Stomach (tissue), 9 donors: Measurements from ENCODE around the gene PRDM16. TPM values are rescaled to one million over a fixed set of nuclear protein-coding genes. Genes with fewer than 3 reads are reported as not detected.

Experiments used
- DNase-seq, 2 donors: peaks; one replicate each; pipeline versions ENCODE4 v3.0.0 to v3.0.0-alpha.2; 2013 to 2019
- H3K27ac ChIP-seq, 5 donors: fragments of 200-600 bp in 4 of 5; sonication (generic) in 4 of 5; one replicate each; pipeline ENCODE4 v1.5.1; 2013 to 2019; ENCODE audit warnings: mild to moderate bottlenecking in 1 of 5, moderate library complexity in 1 of 5
- H3K27me3 ChIP-seq, 3 donors: fragments of 200-600 bp; sonication (generic); one replicate each; pipeline ENCODE4 v1.5.1; 2017 to 2019; ENCODE audit warnings: mixed run types in 1 of 3
- H3K36me3 ChIP-seq, 4 donors: fragments of 200-600 bp; sonication (generic); 1 replicate in 3 of 4; 2 replicates in 1 of 4; pipeline ENCODE4 v1.5.1; 2016 to 2019
- H3K4me1 ChIP-seq, 4 donors: fragments of 200-600 bp; sonication (generic); one replicate each; pipeline ENCODE4 v1.5.1; 2016 to 2019
- H3K4me3 ChIP-seq, 4 donors: fragments of 200-600 bp; sonication (generic) in 3 of 4; one replicate each; pipeline ENCODE4 v1.5.1; 2016 to 2019; ENCODE audit warnings: mild to moderate bottlenecking in 1 of 4
- H3K9me3 ChIP-seq, 4 donors: fragments of 200-600 bp; sonication (generic); one replicate each; pipeline ENCODE4 v1.5.1; 2016 to 2019
- EP300 ChIP-seq: sonication (generic); formaldehyde crosslinking; IDR thresholded peaks from one replicate; pipeline ENCODE4 v1.6.1; 2017; ENCODE audit warnings: antibody characterized with exemption
- POLR2A ChIP-seq, 4 donors: fragments of 450-650 bp; IDR thresholded peaks; one replicate each; pipeline ENCODE4 v1.6.1; 2016; ENCODE audit warnings: antibody characterized with exemption in 4 of 4, control low read depth in 2 of 4, mild to moderate bottlenecking in 1 of 4, moderate library complexity in 1 of 4
- POLR2AphosphoS5 ChIP-seq, 3 donors: sonication (generic); formaldehyde crosslinking; IDR thresholded peaks; one replicate each; pipeline ENCODE4 v1.6.1; 2016; ENCODE audit warnings: antibody characterized with exemption in 3 of 3
- WGBS, 5 donors: extraction: QIAGEN DNeasy Blood & Tissue Kit in 3 of 5; methylation state at CpG; one replicate each; pipeline versions ENCODE4 v1.1.5 to v1.1.7; 2013 to 2018; 5-methylcytosine and 5-hydroxymethylcytosine counted together
- intact Hi-C: fragments of 100-400 bp; cut with DNase I; formaldehyde crosslinking; loops from one replicate; pipeline ENCODE4 v1.15.1; 2023; ENCODE audit warnings: low total_unique reads
- polyA plus RNA-seq, 3 donors: library from polyadenylated mRNA; stranded (reverse); fragments of 200-250 nt; gene quantifications; one replicate each; pipeline ENCODE4 v1.2.3, GENCODE V29; 2013
- total RNA-seq, 5 donors: library from RNA; depleted of rRNA; stranded (reverse); fragments of >200 nt; gene quantifications; one replicate each; pipeline versions ENCODE4 v1.1.0 to v1.2.3, GENCODE V29; 2014 to 2016
- TF ChIP-seq, protein P1 (sequence below), 7 experiments: fragments of 450-650 bp in 4 of 7; fragments of 200-600 bp in 3 of 7; sonication (generic) in 3 of 7; IDR thresholded peaks; one replicate each; pipeline ENCODE4 v1.5.1; 2016 to 2019; ENCODE audit warnings: antibody characterized with exemption in 7 of 7, control low read depth in 2 of 7, mild to moderate bottlenecking in 1 of 7
- donor health status: healthy with polysubstance abuse.
- donor health status: Bipolar disorder and iron deficiency.
- donor health status: healthy.

PRDM16 gene
- total and polyA plus RNA-seq, 8 donors, result 0.29 to 222 (median 15.8) TPM

DNA sequence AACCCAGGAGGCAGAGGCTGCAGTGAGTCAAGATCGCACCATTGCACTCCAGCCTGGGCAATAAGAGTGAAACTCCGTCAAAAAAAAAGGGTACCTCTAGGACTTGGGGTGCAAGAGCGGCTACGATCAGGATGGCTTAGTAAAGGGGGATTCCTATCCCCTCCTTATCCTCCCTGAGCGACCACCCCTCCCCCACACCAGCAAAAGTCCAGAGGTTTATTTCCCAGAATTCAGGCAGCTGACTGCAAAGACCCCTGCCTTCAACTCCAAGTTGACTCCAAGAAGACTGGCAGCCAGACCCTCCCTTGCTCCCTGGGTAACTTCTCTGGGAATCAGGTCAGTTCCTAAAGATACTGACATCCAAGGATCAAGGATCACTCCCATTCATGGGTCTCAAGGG lies 12.4 kb upstream of the PRDM16 start:
- Histone ChIP-seq H3K27me3 (peaks cover 3 to 65% (median 4%) of the 10 kb centered on the region in 3 donors), H3K27ac (no peak overlapping the region), H3K4me3 (no peak overlapping the region), H3K36me3 (peaks cover 0 to 4% (median 2%) of the 10 kb centered on the region in 4 donors), H3K9me3 (peaks cover 0 to 10% (median 5%) of the 10 kb centered on the region in 4 donors), H3K4me1 (no peaks in the 10 kb centered on the region)
- 89 to 93% (median 91%) methylated on average over 5 of the region's 5 CpGs for WGBS, 5 donors
- intact Hi-C loops, result no loop called here
- DNase-seq, result no peak
- TF ChIP-seq POLR2AphosphoS5 (IDR thresholded peaks at IDR 0.05), result no peak
- no peak for TF ChIP-seq EP300
- no peak for TF ChIP-seq POLR2A (IDR thresholded peaks at IDR 0.05)
- TF ChIP-seq, protein P1, sequence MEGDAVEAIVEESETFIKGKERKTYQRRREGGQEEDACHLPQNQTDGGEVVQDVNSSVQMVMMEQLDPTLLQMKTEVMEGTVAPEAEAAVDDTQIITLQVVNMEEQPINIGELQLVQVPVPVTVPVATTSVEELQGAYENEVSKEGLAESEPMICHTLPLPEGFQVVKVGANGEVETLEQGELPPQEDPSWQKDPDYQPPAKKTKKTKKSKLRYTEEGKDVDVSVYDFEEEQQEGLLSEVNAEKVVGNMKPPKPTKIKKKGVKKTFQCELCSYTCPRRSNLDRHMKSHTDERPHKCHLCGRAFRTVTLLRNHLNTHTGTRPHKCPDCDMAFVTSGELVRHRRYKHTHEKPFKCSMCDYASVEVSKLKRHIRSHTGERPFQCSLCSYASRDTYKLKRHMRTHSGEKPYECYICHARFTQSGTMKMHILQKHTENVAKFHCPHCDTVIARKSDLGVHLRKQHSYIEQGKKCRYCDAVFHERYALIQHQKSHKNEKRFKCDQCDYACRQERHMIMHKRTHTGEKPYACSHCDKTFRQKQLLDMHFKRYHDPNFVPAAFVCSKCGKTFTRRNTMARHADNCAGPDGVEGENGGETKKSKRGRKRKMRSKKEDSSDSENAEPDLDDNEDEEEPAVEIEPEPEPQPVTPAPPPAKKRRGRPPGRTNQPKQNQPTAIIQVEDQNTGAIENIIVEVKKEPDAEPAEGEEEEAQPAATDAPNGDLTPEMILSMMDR (IDR thresholded peaks at IDR 0.05), result no peak

- Histone ChIP-seq H3K36me3 (peaks cover 0 to 4% (median 2%) of the 10 kb centered on the region in 4 donors), H3K27me3 (peaks cover 10 to 65% (median 19%) of the 10 kb centered on the region in 3 donors), H3K4me1 (peaks cover 3 to 17% (median 10%) of the 10 kb centered on the region in 4 donors), H3K4me3 (no peak overlapping the region), H3K9me3 (peaks cover 0 to 10% (median 0%) of the 10 kb centered on the region in 4 donors), H3K27ac (no peak overlapping the region)
- WGBS, 5 donors, result 72 to 80% (median 75%) methylated on average over 10 of the region's 10 CpGs
- intact Hi-C loops, result no loop called here
- TF ChIP-seq POLR2A (IDR thresholded peaks at IDR 0.05) (no peak), POLR2AphosphoS5 (IDR thresholded peaks at IDR 0.05) (no peak), EP300 (no peak)
- TF ChIP-seq, protein P1 (IDR thresholded peaks at IDR 0.05), result no peak
- peak in 1 of 2 donors; percentile 11 for DNase-seq
These were observed 10.6 kb upstream of the PRDM16 start for GRCh38 chr1:3058263-3059030.

- WGBS, 5 donors, result 74 to 85% (median 83%) methylated on average over 8 to 9 of the region's 9 CpGs
- DNase-seq, result peak in 1 of 2 donors; percentile 24
These were observed 8.9 kb upstream of the PRDM16 start for GRCh38 chr1:3060127-3060526.

GRCh38 chr1:3060601-3061551 lies 8.1 kb upstream of the PRDM16 start:
- 63 to 77% (median 72%) methylated on average over 14 to 15 of the region's 15 CpGs for WGBS, 5 donors
- TF ChIP-seq, protein P1 (IDR thresholded peaks at IDR 0.05), result no peak
- peak in 1 of 3 donors; percentile 4 for TF ChIP-seq POLR2AphosphoS5 (IDR thresholded peaks at IDR 0.05)
- TF ChIP-seq POLR2A (IDR thresholded peaks at IDR 0.05), result no peak
- TF ChIP-seq EP300, result no peak
- H3K4me1 ChIP-seq, result peaks cover 13 to 41% (median 33%) of the 10 kb centered on the region in 4 donors
- H3K36me3 ChIP-seq, result peaks cover 0 to 4% (median 2%) of the 10 kb centered on the region in 4 donors
- H3K27ac ChIP-seq, result peak overlapping the region in 1 of 5 donors; percentile 3
- H3K9me3 ChIP-seq, result peaks cover 0 to 10% (median 0%) of the 10 kb centered on the region in 4 donors
- DNase-seq, result peak in 1 of 2 donors; percentile 25
- peaks cover 16 to 77% (median 28%) of the 10 kb centered on the region in 3 donors for H3K27me3 ChIP-seq
- H3K4me3 ChIP-seq, result no peak overlapping the region
- intact Hi-C loops, result no loop called here

More at GRCh38 chr1:3060127-3060526, 8.9 kb upstream of the PRDM16 start:
- H3K27me3 ChIP-seq, result peaks cover 16 to 70% (median 28%) of the 10 kb centered on the region in 3 donors
- TF ChIP-seq EP300, result no peak
- TF ChIP-seq POLR2AphosphoS5 (IDR thresholded peaks at IDR 0.05), result no peak
- intact Hi-C loops, result no loop called here
- peaks cover 9 to 34% (median 27%) of the 10 kb centered on the region in 4 donors for H3K4me1 ChIP-seq
- no peak overlapping the region for H3K27ac ChIP-seq
- peaks cover 0 to 10% (median 0%) of the 10 kb centered on the region in 4 donors for H3K9me3 ChIP-seq
- no peak overlapping the region for H3K4me3 ChIP-seq
- peaks cover 0 to 4% (median 2%) of the 10 kb centered on the region in 4 donors for H3K36me3 ChIP-seq
